ENCODE data around the gene RRAS2. TPM values are rescaled to one million over a fixed set of nuclear protein-coding genes. Genes with fewer than 3 reads are reported as not detected.
"Not testable (repeated sequence)": the region's sequence is repeated elsewhere in the genome, so short reads cannot be mapped to it uniquely, and the experiment has no call there.

The RRAS2 gene
- total and polyA plus RNA-seq, 2 donors (not counting 3 experiments of a cell fraction or from before 2014, with no cell fraction given): 30.1 to 80.5 TPM

DNA sequence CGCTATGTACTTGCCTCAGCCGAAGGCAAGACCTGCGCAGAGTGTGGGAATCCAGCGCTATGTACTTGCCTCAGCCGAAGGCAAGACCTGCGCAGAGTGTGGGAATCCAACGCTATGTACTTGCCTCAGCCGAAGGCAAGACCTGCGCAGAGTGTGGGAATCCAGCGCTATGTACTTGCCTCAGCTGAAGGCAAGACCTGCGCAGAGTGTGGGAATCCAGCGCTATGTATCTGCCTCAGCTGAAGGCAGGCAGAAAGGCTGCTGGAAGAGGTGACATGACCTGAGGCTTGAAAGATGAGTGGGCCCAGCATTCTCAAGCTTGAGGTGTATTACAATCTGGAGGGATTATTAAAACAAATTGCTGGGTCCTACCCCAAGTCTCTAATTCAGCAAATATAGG is 106.5 kb downstream of the RRAS2 start:
- dilution Hi-C loops (cut with MboI; ENCODE audit: extremely low pct_ligation_motif_present, low sequenced_read_pairs); DNase-seq (ENCODE audit: low read depth, low spot score); H3K9me1 ChIP-seq (replicated peaks; ENCODE audit: control insufficient read depth, extremely low read depth, insufficient read depth, low read length); H4K20me1 ChIP-seq (replicated peaks; ENCODE audit: control insufficient read depth, extremely low read depth, insufficient read depth, low read length); H3K36me3 ChIP-seq (ENCODE audit: control insufficient read depth in 2 of 2, extremely low read depth in 1 of 2, insufficient read depth in 2 of 2, low read length in 2 of 2); H3K4me2 ChIP-seq (ENCODE audit: insufficient read depth, low read length); intact Hi-C loops (cut with micrococcal nuclease); H3K9me3 ChIP-seq (replicated peaks; ENCODE audit: control insufficient read depth, insufficient read depth, low read length); H3K4me3 ChIP-seq (replicated peaks in 1 of 3; ENCODE audit: insufficient read depth in 1 of 3, low read depth in 1 of 3, low read length in 3 of 3); H3K4me1 ChIP-seq (ENCODE audit: control insufficient read depth, extremely low read depth, insufficient read depth, low read length); H2AFZ ChIP-seq (ENCODE audit: low read depth, low read length); BruUV-seq (replicated peaks); POLR2A ChIA-PET; H3K79me2 ChIP-seq (ENCODE audit: control insufficient read depth, insufficient read depth, low read length); H3K27ac ChIP-seq (ENCODE audit: insufficient read depth, low read depth, low read length); FAIRE-seq; H3K9ac ChIP-seq (replicated peaks; ENCODE audit: extremely low read depth, insufficient read depth, low read length): not testable (repeated sequence)
- CTCF ChIA-PET: interaction anchor here (1.2 to 5.3 kb wide), 3 partner anchors 48 to 480 kb away, joined by 3 to 35 read pairs (median 7); no protein-coding TSS in a partner anchor
- H3K27me3 ChIP-seq (ENCODE audit: control insufficient read depth in 2 of 2, insufficient read depth in 2 of 2, low read length in 2 of 2): peaks cover 14 to 18% of the 10 kb centered on the region in 2 experiments

DNA sequence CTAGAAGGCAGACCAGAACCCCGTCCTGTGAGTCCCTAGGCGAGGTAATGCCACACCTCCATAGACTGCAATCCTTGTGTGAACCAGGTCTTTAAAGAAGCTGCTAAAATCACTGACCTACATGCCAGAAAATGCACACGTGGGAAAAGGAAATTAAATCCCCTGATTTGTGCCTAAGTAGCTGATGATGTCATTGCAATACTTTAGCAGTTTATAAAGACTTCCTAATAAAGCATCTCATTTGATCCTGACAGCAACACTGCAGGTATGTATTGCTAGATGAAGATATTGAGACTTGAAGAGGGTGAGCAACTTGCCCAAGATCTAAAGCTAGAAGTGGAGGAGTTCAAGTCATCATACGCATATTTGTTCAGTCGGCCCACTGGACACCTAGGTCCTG is 107.2 kb downstream of the RRAS2 start:
- TF ChIP-seq POLR2A (IDR thresholded peaks at IDR 0.05; ENCODE audit: low read depth, low read length): no peak
- TF ChIP-seq, protein P1, sequence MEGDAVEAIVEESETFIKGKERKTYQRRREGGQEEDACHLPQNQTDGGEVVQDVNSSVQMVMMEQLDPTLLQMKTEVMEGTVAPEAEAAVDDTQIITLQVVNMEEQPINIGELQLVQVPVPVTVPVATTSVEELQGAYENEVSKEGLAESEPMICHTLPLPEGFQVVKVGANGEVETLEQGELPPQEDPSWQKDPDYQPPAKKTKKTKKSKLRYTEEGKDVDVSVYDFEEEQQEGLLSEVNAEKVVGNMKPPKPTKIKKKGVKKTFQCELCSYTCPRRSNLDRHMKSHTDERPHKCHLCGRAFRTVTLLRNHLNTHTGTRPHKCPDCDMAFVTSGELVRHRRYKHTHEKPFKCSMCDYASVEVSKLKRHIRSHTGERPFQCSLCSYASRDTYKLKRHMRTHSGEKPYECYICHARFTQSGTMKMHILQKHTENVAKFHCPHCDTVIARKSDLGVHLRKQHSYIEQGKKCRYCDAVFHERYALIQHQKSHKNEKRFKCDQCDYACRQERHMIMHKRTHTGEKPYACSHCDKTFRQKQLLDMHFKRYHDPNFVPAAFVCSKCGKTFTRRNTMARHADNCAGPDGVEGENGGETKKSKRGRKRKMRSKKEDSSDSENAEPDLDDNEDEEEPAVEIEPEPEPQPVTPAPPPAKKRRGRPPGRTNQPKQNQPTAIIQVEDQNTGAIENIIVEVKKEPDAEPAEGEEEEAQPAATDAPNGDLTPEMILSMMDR (IDR thresholded peaks at IDR 0.05; ENCODE audit: extremely low read depth in 1 of 2, insufficient read depth in 1 of 2, low read depth in 1 of 2, low read length in 2 of 2): no peak
- TF ChIP-seq MYC (IDR thresholded peaks at IDR 0.05; ENCODE audit: low read depth, low read length): no peak
- TF ChIP-seq EZH2 (IDR thresholded peaks at IDR 0.05; ENCODE audit: borderline replicate concordance, low read depth, low read length, severe bottlenecking): no peak
- TF ChIP-seq POLR2AphosphoS5 (IDR thresholded peaks at IDR 0.05; ENCODE audit: insufficient read depth, low read depth, low read length): no peak
- TF ChIP-seq FOS (IDR thresholded peaks at IDR 0.05; ENCODE audit: borderline replicate concordance, insufficient read depth, low read length): no peak
- TF ChIP-seq GATA2 (IDR thresholded peaks at IDR 0.05; ENCODE audit: insufficient read depth, insufficient read length, low read depth, low read length): no peak
- TF ChIP-seq JUN (IDR thresholded peaks at IDR 0.05; ENCODE audit: borderline replicate concordance, insufficient read depth, insufficient read length, low read depth): no peak
- TF ChIP-seq, protein P2, sequence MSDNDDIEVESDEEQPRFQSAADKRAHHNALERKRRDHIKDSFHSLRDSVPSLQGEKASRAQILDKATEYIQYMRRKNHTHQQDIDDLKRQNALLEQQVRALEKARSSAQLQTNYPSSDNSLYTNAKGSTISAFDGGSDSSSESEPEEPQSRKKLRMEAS (IDR thresholded peaks at IDR 0.05; ENCODE audit: insufficient read depth, insufficient read length): no peak
- no peak for FAIRE-seq
- dilution Hi-C loops (cut with MboI; ENCODE audit: extremely low pct_ligation_motif_present, low sequenced_read_pairs): no loop called here
- Histone ChIP-seq H3K27ac (ENCODE audit: insufficient read depth, low read depth, low read length) (no peak overlapping the region), H3K9me3 (replicated peaks; ENCODE audit: control insufficient read depth, insufficient read depth, low read length) (no peaks in the 10 kb centered on the region), H3K4me2 (ENCODE audit: insufficient read depth, low read length) (no peak overlapping the region), H2AFZ (ENCODE audit: low read depth, low read length) (no peak overlapping the region), H4K20me1 (replicated peaks; ENCODE audit: control insufficient read depth, extremely low read depth, insufficient read depth, low read length) (no peaks in the 10 kb centered on the region), H3K4me3 (replicated peaks in 1 of 3; ENCODE audit: insufficient read depth in 1 of 3, low read depth in 1 of 3, low read length in 3 of 3) (no peak overlapping the region), H3K4me1 (ENCODE audit: control insufficient read depth, extremely low read depth, insufficient read depth, low read length) (no peaks in the 10 kb centered on the region), H3K9ac (replicated peaks; ENCODE audit: extremely low read depth, insufficient read depth, low read length) (no peak overlapping the region), H3K27me3 (ENCODE audit: control insufficient read depth in 2 of 2, insufficient read depth in 2 of 2, low read length in 2 of 2) (peaks cover 20 to 22% of the 10 kb centered on the region in 2 experiments), H3K36me3 (ENCODE audit: control insufficient read depth in 2 of 2, extremely low read depth in 1 of 2, insufficient read depth in 2 of 2, low read length in 2 of 2) (no peaks in the 10 kb centered on the region), H3K9me1 (replicated peaks; ENCODE audit: control insufficient read depth, extremely low read depth, insufficient read depth, low read length) (no peaks in the 10 kb centered on the region), H3K79me2 (ENCODE audit: control insufficient read depth, insufficient read depth, low read length) (no peaks in the 10 kb centered on the region)
- no TSS peak for BruUV-seq (replicated peaks)
- intact Hi-C loops (cut with micrococcal nuclease): no loop called here
- ChIA-PET POLR2A (no interaction called here), CTCF (interaction anchor here (0.6 to 5.3 kb wide), 5 partner anchors 166 to 764 kb away, joined by 3 to 35 read pairs (median 7); no protein-coding TSS in a partner anchor)
- DNase-seq (ENCODE audit: low read depth, low spot score): no peak

Measured in endothelial cell of umbilical vein (primary cell).